A673 (cell line): ENCODE data around the gene MPHOSPH10.

ENCODE experiments used
- CTCF ChIP-seq: fragments of 300-800, 200-600 bp; sonication (generic); conservative IDR thresholded peaks from 2 replicates; pipeline ENCODE4 v1.5.1; 2017; ENCODE audit warnings: low read depth, mild to moderate bottlenecking, antibody characterized with exemption, low read length, moderate library complexity, mixed read lengths
- EZH2 ChIP-seq: fragments of 200-600 bp; sonication (generic); IDR thresholded peaks from 2 replicates; pipeline ENCODE4 v1.6.1; 2017; ENCODE audit warnings: borderline replicate concordance, low read depth, mild to moderate bottlenecking, mixed read lengths, antibody characterized with exemption, low read length; ENCODE audit not compliant: poor library complexity, severe bottlenecking

- no peak for TF ChIP-seq CTCF
- no peak for TF ChIP-seq EZH2
These were observed 1.1 kb upstream of the MPHOSPH10 start for GRCh38 chr2:71129114-71129901.
